Measurements from ENCODE around the gene CMSS1.

The CMSS1 gene

DNA sequence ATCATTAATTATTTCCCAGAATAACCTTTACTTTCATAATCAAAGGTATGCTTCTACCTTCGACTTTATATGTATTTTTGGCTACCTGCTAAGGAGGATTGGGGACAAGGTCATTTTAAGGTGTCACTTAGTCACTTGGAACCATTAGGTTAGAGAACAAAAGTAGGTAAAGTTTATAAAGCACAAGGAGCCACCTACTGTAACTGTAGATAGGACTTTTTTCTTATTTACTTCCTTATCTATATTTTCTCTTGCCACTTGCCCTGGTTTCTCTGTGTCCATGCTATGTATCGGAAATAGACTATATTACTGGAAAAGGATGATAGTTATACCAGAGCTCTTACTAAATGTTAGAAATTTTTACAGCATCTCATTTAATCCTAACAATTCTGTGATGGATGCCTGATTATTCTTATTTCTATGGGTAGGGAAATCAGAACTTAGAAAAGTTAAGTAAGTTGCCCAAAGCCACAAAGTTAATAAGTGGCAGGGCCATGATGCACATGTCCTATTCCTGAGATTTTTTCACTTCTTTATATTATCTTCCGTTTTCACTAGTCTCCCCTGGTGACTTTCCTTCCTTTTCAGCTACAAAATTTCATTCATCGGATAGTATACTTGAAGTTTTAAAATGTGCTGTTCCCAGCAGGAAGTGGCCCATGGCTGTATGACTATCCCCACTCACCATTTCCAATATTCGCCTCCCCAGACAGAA, 132.5 kb downstream of the CMSS1 start:
- DNase-seq (ENCODE audit: extremely low spot score): no peak
- ChIA-PET POLR2A (no interaction called here), CTCF (interaction anchor here (0.8 to 1.9 kb wide), 6 partner anchors 10 to 83 kb away, joined by 3 to 5 read pairs (median 3); no protein-coding TSS in a partner anchor)
- TF ChIP-seq CTCF (IDR thresholded peaks at IDR 0.05; ENCODE audit: control extremely low read depth, extremely low read depth, low read depth, missing control alignments): no peak

GRCh38 chr3:99950921-99951320, 133.3 kb downstream of the CMSS1 start:
- POLR2A ChIA-PET: no interaction called here
- CTCF ChIA-PET: interaction anchor here (0.8 to 1.9 kb wide), 6 partner anchors 12 to 84 kb away, joined by 3 to 5 read pairs (median 3); no protein-coding TSS in a partner anchor
- DNase-seq (ENCODE audit: extremely low spot score): no peak
- TF ChIP-seq CTCF (IDR thresholded peaks at IDR 0.05; ENCODE audit: control extremely low read depth, extremely low read depth, low read depth, missing control alignments): no peak

GRCh38 chr3:99951701-99952100, 134.0 kb downstream of the CMSS1 start:
- no peak for TF ChIP-seq CTCF (IDR thresholded peaks at IDR 0.05; ENCODE audit: control extremely low read depth, extremely low read depth, low read depth, missing control alignments)
- POLR2A ChIA-PET: no interaction called here
- CTCF ChIA-PET: interaction anchor here (1.2 to 1.4 kb wide), 3 partner anchors 9 to 120 kb away, joined by 3 to 4 read pairs (median 3); no protein-coding TSS in a partner anchor
- no peak for DNase-seq (ENCODE audit: extremely low spot score)

- POLR2A ChIA-PET: no interaction called here
- CTCF ChIA-PET: interaction anchor here (1.2 to 1.4 kb wide), 4 partner anchors 9 to 121 kb away, joined by 3 to 5 read pairs (median 4); no protein-coding TSS in a partner anchor
- no peak for TF ChIP-seq CTCF (IDR thresholded peaks at IDR 0.05; ENCODE audit: control extremely low read depth, extremely low read depth, low read depth, missing control alignments)
- no peak for DNase-seq (ENCODE audit: extremely low spot score)
These were observed 134.6 kb downstream of the CMSS1 start for GRCh38 chr3:99952306-99952705.

GRCh38 chr3:99953596-99953995, 135.9 kb downstream of the CMSS1 start:
- no peak for DNase-seq (ENCODE audit: extremely low spot score)
- CTCF ChIA-PET: interaction anchor here (1.3 to 1.5 kb wide), 2 partner anchors 11 to 13 kb away, joined by 4 to 5 read pairs; no protein-coding TSS in a partner anchor

More at GRCh38 chr3:99953596-99953995, 135.9 kb downstream of the CMSS1 start:
- POLR2A ChIA-PET: no interaction called here
- no peak for TF ChIP-seq CTCF (IDR thresholded peaks at IDR 0.05; ENCODE audit: control extremely low read depth, extremely low read depth, low read depth, missing control alignments)
